ENCODE results near the gene CDH13.
"Not testable (repeated sequence)": the region's sequence is repeated elsewhere in the genome, so short reads cannot be mapped to it uniquely, and the experiment has no call there.

CDH13 gene

GRCh38 chr16:82900559-82900958, 273.8 kb downstream of the CDH13 start:
- H3K4me3 ChIP-seq (replicated peaks; ENCODE audit: low read depth, low read length): no peak overlapping the region

GRCh38 chr16:82911925-82912324, 285.2 kb downstream of the CDH13 start:
- no peak overlapping the region for H3K4me3 ChIP-seq (replicated peaks; ENCODE audit: low read depth, low read length)
- no peak for TF ChIP-seq CTCF (IDR thresholded peaks at IDR 0.05; ENCODE audit: low read length, missing control alignments)
- no peak for DNase-seq (ENCODE audit: low read depth)

More at GRCh38 chr16:82900559-82900958, 273.8 kb downstream of the CDH13 start:
- no peak for TF ChIP-seq CTCF (IDR thresholded peaks at IDR 0.05; ENCODE audit: low read length, missing control alignments)
- DNase-seq (ENCODE audit: low read depth): no peak

- no peak for DNase-seq (ENCODE audit: low read depth)
- TF ChIP-seq CTCF (IDR thresholded peaks at IDR 0.05; ENCODE audit: low read length, missing control alignments): no peak
- no peak overlapping the region for H3K4me3 ChIP-seq (replicated peaks; ENCODE audit: low read depth, low read length)
These were observed 288.5 kb downstream of the CDH13 start for GRCh38 chr16:82915139-82915824.

- no peak for DNase-seq (ENCODE audit: low read depth)
- no peak overlapping the region for H3K4me3 ChIP-seq (replicated peaks; ENCODE audit: low read depth, low read length)
- no peak for TF ChIP-seq CTCF (IDR thresholded peaks at IDR 0.05; ENCODE audit: low read length, missing control alignments)
These were observed 291.3 kb downstream of the CDH13 start for GRCh38 chr16:82917886-82918595.

GRCh38 chr16:82924075-82924854, 297.5 kb downstream of the CDH13 start:
- H3K4me3 ChIP-seq (replicated peaks; ENCODE audit: low read depth, low read length): no peak overlapping the region
- TF ChIP-seq CTCF (IDR thresholded peaks at IDR 0.05; ENCODE audit: low read length, missing control alignments): no peak
- no peak for DNase-seq (ENCODE audit: low read depth)

- no peak for DNase-seq (ENCODE audit: low read depth)
- TF ChIP-seq CTCF (IDR thresholded peaks at IDR 0.05; ENCODE audit: low read length, missing control alignments): no peak
- no peak overlapping the region for H3K4me3 ChIP-seq (replicated peaks; ENCODE audit: low read depth, low read length)
These were observed 299.7 kb downstream of the CDH13 start for GRCh38 chr16:82926500-82926899.

- not testable (repeated sequence) for H3K4me3 ChIP-seq (replicated peaks; ENCODE audit: low read depth, low read length); DNase-seq (ENCODE audit: low read depth)
These were observed 307.2 kb downstream of the CDH13 start for GRCh38 chr16:82933933-82934332.

Measured in fibroblast of pulmonary artery (primary cell).